SK-N-MC (cell line): ENCODE results near the gene ATP5MC3.

Source experiments
- DNase-seq: peaks from one replicate; pipeline ENCODE4 v3.0.0-alpha.2; 2011; ENCODE audit warnings: low read depth, low spot score
- H3K27ac ChIP-seq: fragments of 200-600 bp; sonication (generic); 2 replicates; pipeline ENCODE4 v1.5.1; 2016; ENCODE audit warnings: mixed run types
- H3K36me3 ChIP-seq: fragments of 200-600 bp; sonication (generic); 2 replicates; pipeline ENCODE4 v1.6.1; 2017; ENCODE audit warnings: antibody characterized with exemption, low read length, mixed read lengths; ENCODE audit not compliant: insufficient read depth
- H3K4me3 ChIP-seq: fragments of 200-600 bp; sonication (generic); 2 replicates; pipeline ENCODE4 v1.5.1; 2016
- H3K9ac ChIP-seq: fragments of 200-600 bp; sonication (generic); 2 replicates; pipeline ENCODE4 v1.8.0; 2017; ENCODE audit warnings: mixed run types, mixed read lengths; ENCODE audit not compliant: insufficient read length
- H3K9me3 ChIP-seq: fragments of 200-600 bp; sonication (generic); 2 replicates; pipeline ENCODE4 v1.6.1; 2017; ENCODE audit warnings: low read depth, mild to moderate bottlenecking, antibody characterized with exemption, low read length, moderate library complexity, mixed read lengths
- EZH2 ChIP-seq: fragments of 200-600 bp; sonication (generic); IDR thresholded peaks from one replicate; pipeline ENCODE4 v1.6.1; 2017; ENCODE audit warnings: antibody characterized with exemption
- FOXP2 ChIP-seq: optimal IDR thresholded peaks from 2 replicates; pipeline ENCODE3; 2011; ENCODE audit warnings: mild to moderate bottlenecking, moderate library complexity; ENCODE audit not compliant: insufficient read depth; ENCODE audit errors: extremely low read length, control extremely low read depth
- POLR2AphosphoS5 ChIP-seq: IDR thresholded peaks from 2 replicates; pipeline ENCODE4 v1.6.1; 2012; ENCODE audit warnings: mild to moderate bottlenecking, low read depth, low read length, borderline replicate concordance

ATP5MC3 gene

DNA sequence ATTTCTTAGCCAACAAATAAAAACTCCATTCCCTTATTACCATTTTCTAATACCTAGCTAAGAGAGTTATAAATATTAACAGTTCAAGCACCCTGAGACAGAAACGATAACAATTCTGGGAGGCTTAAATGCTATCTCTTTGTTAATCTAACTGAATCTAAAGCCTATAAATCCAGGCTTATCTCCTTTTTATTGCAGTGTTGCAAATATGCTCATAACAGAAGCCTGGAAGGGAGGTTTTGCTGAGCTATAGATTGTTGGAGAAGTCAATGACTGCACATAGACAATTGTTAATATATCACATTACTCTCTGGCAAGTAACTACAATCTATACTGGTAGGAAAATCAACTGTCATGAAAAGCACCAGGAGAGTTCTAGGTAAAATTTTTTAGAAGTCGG lies 43.7 kb downstream of the ATP5MC3 start:
- no peak for TF ChIP-seq FOXP2
- no peak for TF ChIP-seq EZH2
- no peak for TF ChIP-seq POLR2AphosphoS5
- H3K9me3 ChIP-seq: no peaks in the 10 kb centered on the region
- no peak overlapping the region for H3K27ac ChIP-seq
- H3K4me3 ChIP-seq: no peak overlapping the region
- H3K36me3 ChIP-seq: peaks cover 56% of the 10 kb centered on the region
- H3K9ac ChIP-seq: no peak overlapping the region
- no peak for DNase-seq

DNA sequence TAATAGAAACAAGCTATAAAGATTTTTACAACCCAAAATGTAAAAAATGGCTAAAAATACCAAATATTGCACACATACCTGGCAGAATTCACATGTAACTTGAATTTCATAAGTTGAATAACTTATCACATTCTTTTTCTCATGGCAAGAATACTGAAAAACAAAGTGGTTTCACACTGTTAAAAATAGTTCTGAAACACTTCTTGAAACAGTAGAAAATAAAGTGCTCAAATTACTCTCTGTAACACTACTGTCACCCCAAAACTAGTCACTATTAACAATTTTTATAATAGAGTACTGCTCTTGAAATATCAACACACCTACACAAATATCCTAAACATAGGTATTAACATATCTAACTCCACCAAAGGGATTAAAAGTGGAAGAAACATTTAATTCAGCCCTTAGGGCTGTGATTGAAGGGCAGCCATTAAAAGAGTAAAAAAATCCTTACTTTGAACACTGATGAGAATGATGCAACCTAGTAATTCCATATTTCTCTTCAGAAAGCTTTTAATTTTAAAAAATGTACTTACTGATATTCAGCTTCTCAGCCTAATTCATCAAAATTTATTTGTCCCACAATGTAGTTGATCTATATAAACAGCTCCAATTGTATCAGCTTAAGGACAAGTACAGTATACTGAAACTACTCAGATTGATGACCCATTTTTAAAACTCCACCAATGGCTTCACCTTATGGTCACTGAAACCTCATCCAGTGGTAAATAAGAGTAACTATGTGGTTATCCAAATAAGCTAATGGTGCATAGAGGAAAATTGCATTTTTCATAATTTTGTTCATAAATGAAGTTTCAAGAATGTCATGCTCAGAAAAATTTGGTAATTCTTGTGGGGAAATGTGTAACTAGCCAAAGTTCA lies 44.9 kb downstream of the ATP5MC3 start:
- H3K9ac ChIP-seq: no peak overlapping the region
- DNase-seq: no peak
- H3K27ac ChIP-seq: peak overlapping the region; percentile 59
- H3K36me3 ChIP-seq: peaks cover 62% of the 10 kb centered on the region
- no peak overlapping the region for H3K4me3 ChIP-seq
- H3K9me3 ChIP-seq: no peaks in the 10 kb centered on the region
- TF ChIP-seq FOXP2 (no peak), POLR2AphosphoS5 (no peak), EZH2 (no peak)

DNA sequence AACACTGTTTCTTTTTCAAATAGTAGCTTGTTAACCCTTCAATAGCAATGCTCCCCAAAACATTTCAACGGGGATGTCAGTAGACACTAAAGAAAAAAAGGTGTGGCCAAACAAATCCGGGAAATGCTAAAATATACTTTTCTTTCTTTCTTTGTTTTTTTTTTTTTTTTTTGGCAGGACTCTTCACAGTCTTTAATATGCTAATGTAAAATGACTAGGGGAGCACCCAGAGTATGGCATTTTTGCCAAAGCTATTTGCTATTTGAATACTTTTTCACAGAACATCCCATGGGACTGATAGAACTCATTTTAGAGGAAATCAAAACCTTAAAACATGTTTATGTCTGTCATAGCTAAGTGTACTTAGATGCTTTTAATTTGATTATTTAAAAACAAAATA lies 45.6 kb downstream of the ATP5MC3 start:
- H3K9me3 ChIP-seq: no peaks in the 10 kb centered on the region
- no peak overlapping the region for H3K9ac ChIP-seq
- H3K4me3 ChIP-seq: no peak overlapping the region
- peak overlapping the region; percentile 59; the same call in 1 of the 2 replicates for H3K27ac ChIP-seq
- TF ChIP-seq FOXP2 (no peak), POLR2AphosphoS5 (no peak), EZH2 (no peak)
- peaks cover 65% of the 10 kb centered on the region for H3K36me3 ChIP-seq
- no peak for DNase-seq

DNA sequence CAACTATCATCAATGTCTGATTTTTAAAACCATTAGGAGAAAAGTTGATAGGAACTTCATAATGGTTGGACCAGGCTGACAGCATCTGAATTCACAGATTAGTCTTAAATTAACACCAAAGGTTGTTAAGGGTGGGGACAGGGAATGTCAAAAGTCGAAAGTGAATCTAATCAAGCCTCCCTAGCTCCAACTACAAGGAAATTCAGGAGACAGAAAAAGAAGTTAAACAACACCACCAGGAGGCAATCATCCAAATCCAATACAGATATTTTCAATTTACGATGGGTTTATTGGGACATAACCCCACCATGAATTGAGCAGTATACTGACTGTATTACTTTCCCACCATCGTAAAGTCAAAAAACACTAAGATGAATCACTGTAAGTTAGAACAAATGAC lies 46.3 kb downstream of the ATP5MC3 start:
- no peak overlapping the region for H3K9ac ChIP-seq
- TF ChIP-seq FOXP2 (no peak), POLR2AphosphoS5 (no peak), EZH2 (no peak)
- no peak for DNase-seq
- no peaks in the 10 kb centered on the region for H3K9me3 ChIP-seq
- peaks cover 68% of the 10 kb centered on the region for H3K36me3 ChIP-seq
- no peak overlapping the region for H3K27ac ChIP-seq
- no peak overlapping the region for H3K4me3 ChIP-seq

DNA sequence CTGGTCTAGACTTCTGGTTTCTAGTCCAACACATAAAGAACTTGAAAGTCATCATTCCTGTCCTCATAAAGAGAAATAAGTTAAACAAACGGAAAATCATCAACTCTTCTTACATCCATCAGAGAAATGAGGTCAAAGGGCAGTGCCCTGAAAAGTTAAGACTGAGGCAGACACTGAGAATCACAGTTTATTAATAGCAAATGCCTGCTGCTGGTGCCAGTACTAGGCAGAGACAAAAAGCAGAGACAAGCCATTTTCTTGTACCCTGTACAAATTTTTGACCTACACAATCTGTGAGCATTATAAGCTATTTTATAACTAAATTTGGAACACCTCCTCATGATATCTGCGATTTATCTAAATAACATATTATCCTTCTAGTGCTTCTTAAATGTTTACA lies 50.3 kb downstream of the ATP5MC3 start:
- Histone ChIP-seq H3K9me3 (0 out of 2 replicates have a peak, but pooled peaks cover 7% of the 10 kb centered on the region), H3K27ac (no peak overlapping the region), H3K4me3 (no peak overlapping the region), H3K36me3 (peaks cover 84% of the 10 kb centered on the region), H3K9ac (no peak overlapping the region)
- TF ChIP-seq POLR2AphosphoS5: no peak
- TF ChIP-seq EZH2: no peak
- TF ChIP-seq FOXP2: no peak
- DNase-seq: no peak

DNA sequence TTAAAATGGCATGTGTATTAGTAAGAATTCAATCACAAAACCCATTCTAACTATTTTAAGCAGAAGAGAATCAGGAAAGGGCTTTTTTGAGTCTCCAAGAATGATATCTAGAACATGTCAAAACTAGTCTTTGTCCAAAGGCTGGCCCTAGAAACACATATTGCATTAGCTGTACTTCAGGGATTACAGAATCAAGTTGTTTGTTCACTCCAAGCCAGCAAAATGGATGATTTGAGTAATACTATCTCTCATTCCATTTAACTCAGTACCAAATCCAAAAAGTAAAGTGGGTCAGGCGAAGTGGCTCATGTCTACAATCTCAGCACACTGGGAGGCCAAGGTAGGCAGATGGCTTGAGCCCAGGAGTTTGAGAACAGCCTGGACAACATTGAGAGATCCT lies 54.8 kb downstream of the ATP5MC3 start:
- no peak overlapping the region for H3K27ac ChIP-seq

More for the DNA sequence above, 54.8 kb downstream of the ATP5MC3 start:
- Histone ChIP-seq H3K4me3 (no peak overlapping the region), H3K36me3 (peaks cover 62% of the 10 kb centered on the region), H3K9ac (no peak overlapping the region), H3K9me3 (0 out of 2 replicates have a peak, but pooled peaks cover 7% of the 10 kb centered on the region)
- TF ChIP-seq POLR2AphosphoS5 (no peak), FOXP2 (no peak), EZH2 (no peak)
- DNase-seq: no peak
